Activated naive CD4-positive, alpha-beta T cell treated with anti-CD3 and anti-CD28 coated beads for 36 hours (primary cell): ENCODE measurements around the gene C1QTNF1. TPM values are rescaled to one million over a fixed set of nuclear protein-coding genes. Genes with fewer than 3 reads are reported as not detected.
"Not testable (repeated sequence)": the region's sequence is repeated elsewhere in the genome, so short reads cannot be mapped to it uniquely, and the experiment has no call there.

Source experiments
- CTCF ChIA-PET: fragments of 350-600 bp; sonication (Branson Sonifier 250); formaldehyde crosslinking; loops from one replicate; lab custom pipeline; 2021; ENCODE audit warnings: antibody characterized with exemption; lab: Charles Lee
- DNase-seq: peaks from one replicate; pipeline ENCODE4 v3.0.0-alpha.2; 2020
- H3K27ac Mint-ChIP-seq: one replicate; pipeline ENCODE4 v1.8.0; 2021; ENCODE audit warnings: mild to moderate bottlenecking, mixed read lengths
- H3K27me3 Mint-ChIP-seq: one replicate; pipeline ENCODE4 v1.8.0; 2021; ENCODE audit warnings: low read depth, mixed read lengths
- H3K36me3 Mint-ChIP-seq: one replicate; pipeline ENCODE4 v1.8.0; 2021; ENCODE audit warnings: low read depth, mixed read lengths
- H3K4me1 Mint-ChIP-seq: one replicate; pipeline ENCODE4 v1.8.0; 2021; ENCODE audit warnings: low read depth, mixed read lengths
- H3K4me3 Mint-ChIP-seq: one replicate; pipeline ENCODE4 v1.8.0; 2021; ENCODE audit warnings: mild to moderate bottlenecking, moderate library complexity, mixed read lengths
- H3K9me3 Mint-ChIP-seq: one replicate; pipeline ENCODE4 v1.8.0; 2021; ENCODE audit warnings: mixed read lengths
- intact Hi-C: fragments of 100-400 bp; cut with micrococcal nuclease; formaldehyde crosslinking; loops from one replicate; pipeline ENCODE4 v1.15.1; 2023
- total RNA-seq, 2 experiments: library from RNA; stranded (reverse); gene quantifications; one replicate each; pipeline ENCODE4 v1.2.3, GENCODE V29; 2021

The C1QTNF1 gene
- total RNA-seq, 2 experiments from 2014 or later = 0.14 to 0.32 TPM

- CTCF ChIA-PET = interaction anchor here (0.6 to 1.7 kb wide), 10 partner anchors 9 to 336 kb away, joined by 3 to 9 read pairs (median 3); partner anchors contain the start of gene ENGASE
- no peaks in the 10 kb centered on the region for H3K9me3 Mint-ChIP-seq
- intact Hi-C loops = loop anchor here (1.0 kb wide), 1 partner anchor 328 kb away; no protein-coding TSS in a partner anchor
- H3K27ac Mint-ChIP-seq = no peak overlapping the region
- peak; percentile 80 for DNase-seq
- no peak overlapping the region for H3K4me3 Mint-ChIP-seq
- no peaks in the 10 kb centered on the region for H3K36me3 Mint-ChIP-seq
- H3K4me1 Mint-ChIP-seq = peaks cover 3% of the 10 kb centered on the region
- no peaks in the 10 kb centered on the region for H3K27me3 Mint-ChIP-seq
Observed at GRCh38 chr17:79065105-79065670, 41.2 kb downstream of the C1QTNF1 start.

GRCh38 chr17:79066963-79067362 lies 43.0 kb downstream of the C1QTNF1 start:
- CTCF ChIA-PET = interaction anchor here (0.6 to 1.7 kb wide), 3 partner anchors 22 to 326 kb away, joined by 3 read pairs; no protein-coding TSS in a partner anchor
- no peak for DNase-seq
- H3K9me3 Mint-ChIP-seq = no peaks in the 10 kb centered on the region
- no peaks in the 10 kb centered on the region for H3K36me3 Mint-ChIP-seq
- H3K4me1 Mint-ChIP-seq = peaks cover 3% of the 10 kb centered on the region
- H3K27me3 Mint-ChIP-seq = no peaks in the 10 kb centered on the region
- H3K27ac Mint-ChIP-seq = no peak overlapping the region
- intact Hi-C loops = no loop called here
- H3K4me3 Mint-ChIP-seq = no peak overlapping the region

- DNase-seq = no peak
- CTCF ChIA-PET = interaction anchor here (0.7 to 1.5 kb wide), 2 partner anchors 8 to 14 kb away, joined by 3 read pairs; no protein-coding TSS in a partner anchor
- H3K27me3 Mint-ChIP-seq = no peaks in the 10 kb centered on the region
- no peak overlapping the region for H3K4me3 Mint-ChIP-seq
- H3K27ac Mint-ChIP-seq = no peak overlapping the region
- no peaks in the 10 kb centered on the region for H3K36me3 Mint-ChIP-seq
- H3K4me1 Mint-ChIP-seq = peaks cover 8% of the 10 kb centered on the region
- intact Hi-C loops = no loop called here
- no peaks in the 10 kb centered on the region for H3K9me3 Mint-ChIP-seq
Observed at GRCh38 chr17:79070266-79070880, 46.4 kb downstream of the C1QTNF1 start.

- Mint-ChIP-seq H3K27ac (no peak overlapping the region), H3K9me3 (no peaks in the 10 kb centered on the region), H3K4me1 (peaks cover 17% of the 10 kb centered on the region), H3K4me3 (no peak overlapping the region), H3K36me3 (no peaks in the 10 kb centered on the region), H3K27me3 (no peaks in the 10 kb centered on the region)
- CTCF ChIA-PET = interaction anchor here (0.7 to 1.5 kb wide), 5 partner anchors 10 to 318 kb away, joined by 3 to 4 read pairs (median 3); no protein-coding TSS in a partner anchor
- no peak for DNase-seq
- intact Hi-C loops = no loop called here
Observed at GRCh38 chr17:79071161-79071740, 47.3 kb downstream of the C1QTNF1 start.

GRCh38 chr17:79072544-79072943 lies 48.6 kb downstream of the C1QTNF1 start:
- no peaks in the 10 kb centered on the region for H3K9me3 Mint-ChIP-seq
- peaks cover 19% of the 10 kb centered on the region for H3K4me1 Mint-ChIP-seq
- DNase-seq = no peak
- no peaks in the 10 kb centered on the region for H3K27me3 Mint-ChIP-seq
- H3K4me3 Mint-ChIP-seq = no peak overlapping the region
- no peak overlapping the region for H3K27ac Mint-ChIP-seq
- intact Hi-C loops = no loop called here
- CTCF ChIA-PET = interaction anchor here (1.3 to 1.5 kb wide), 2 partner anchors 10 to 27 kb away, joined by 4 to 5 read pairs; no protein-coding TSS in a partner anchor
- no peaks in the 10 kb centered on the region for H3K36me3 Mint-ChIP-seq

- CTCF ChIA-PET = interaction anchor here (0.9 to 1.8 kb wide), 5 partner anchors 8 to 28 kb away, joined by 4 to 7 read pairs (median 5); no protein-coding TSS in a partner anchor
- H3K27ac Mint-ChIP-seq = no peak overlapping the region
- DNase-seq = no peak
- H3K4me3 Mint-ChIP-seq = no peak overlapping the region
- H3K27me3 Mint-ChIP-seq = no peaks in the 10 kb centered on the region
- no peaks in the 10 kb centered on the region for H3K36me3 Mint-ChIP-seq
- intact Hi-C loops = no loop called here
- H3K9me3 Mint-ChIP-seq = no peaks in the 10 kb centered on the region
- H3K4me1 Mint-ChIP-seq = peaks cover 19% of the 10 kb centered on the region
Observed at GRCh38 chr17:79073016-79073705, 49.2 kb downstream of the C1QTNF1 start.

- DNase-seq = no peak
- Mint-ChIP-seq H3K4me3 (no peak overlapping the region), H3K27ac (no peak overlapping the region), H3K36me3 (no peaks in the 10 kb centered on the region), H3K9me3 (no peaks in the 10 kb centered on the region), H3K27me3 (no peaks in the 10 kb centered on the region), H3K4me1 (peaks cover 19% of the 10 kb centered on the region)
- CTCF ChIA-PET = interaction anchor here (0.6 to 1.8 kb wide), 5 partner anchors 8 to 275 kb away, joined by 4 to 7 read pairs (median 5); no protein-coding TSS in a partner anchor
- intact Hi-C loops = no loop called here
Observed at GRCh38 chr17:79073706-79074088, 49.7 kb downstream of the C1QTNF1 start.

- H3K36me3 Mint-ChIP-seq, H3K27me3 Mint-ChIP-seq, H3K27ac Mint-ChIP-seq, DNase-seq, intact Hi-C loops, H3K9me3 Mint-ChIP-seq: not testable (repeated sequence)
- Mint-ChIP-seq H3K4me3 (peak overlapping the region; percentile 68), H3K4me1 (peaks cover 19% of the 10 kb centered on the region)
- CTCF ChIA-PET = interaction anchor here (0.6 to 1.8 kb wide), 4 partner anchors 9 to 274 kb away, joined by 4 to 7 read pairs (median 5); no protein-coding TSS in a partner anchor
Observed at GRCh38 chr17:79074121-79074648, 50.2 kb downstream of the C1QTNF1 start.

GRCh38 chr17:79074649-79075445 lies 50.9 kb downstream of the C1QTNF1 start, which contains the start of gene ENGASE:
ENGASE (plus strand) TSS chr17:79074824; CDS start chr17:79074945, 121 bp downstream.
- peak within 1 kb of the TSS; percentile 76 for H3K27ac Mint-ChIP-seq
- DNase-seq = peak; percentile 90
- intact Hi-C loops = no loop called here
- CTCF ChIA-PET = interaction anchor here (1.3 to 1.8 kb wide), 3 partner anchors 8 to 13 kb away, joined by 4 to 7 read pairs (median 5); no protein-coding TSS in a partner anchor
- no peaks in the 10 kb centered on the region for H3K9me3 Mint-ChIP-seq
- H3K4me3 Mint-ChIP-seq = peak within 1 kb of the TSS; percentile 88
- peaks cover 3% of the 10 kb centered on the region for H3K36me3 Mint-ChIP-seq
- no peaks in the 10 kb centered on the region for H3K27me3 Mint-ChIP-seq
- H3K4me1 Mint-ChIP-seq = peaks cover 19% of the 10 kb centered on the region

- Mint-ChIP-seq H3K27ac (peak overlapping the region; percentile 76), H3K27me3 (no peaks in the 10 kb centered on the region), H3K36me3 (peaks cover 8% of the 10 kb centered on the region), H3K4me1 (peaks cover 19% of the 10 kb centered on the region), H3K9me3 (no peaks in the 10 kb centered on the region), H3K4me3 (peak overlapping the region; percentile 88)
- peak; percentile 30 for DNase-seq
- intact Hi-C loops = no loop called here
- CTCF ChIA-PET = no interaction called here
Observed at GRCh38 chr17:79075446-79075750, 51.4 kb downstream of the C1QTNF1 start.

GRCh38 chr17:79075861-79076406 lies 52.0 kb downstream of the C1QTNF1 start:
- intact Hi-C loops = no loop called here
- no peak for DNase-seq
- Mint-ChIP-seq H3K4me1 (peaks cover 19% of the 10 kb centered on the region), H3K4me3 (peak overlapping the region; percentile 88), H3K27ac (peak overlapping the region; percentile 76), H3K36me3 (peaks cover 10% of the 10 kb centered on the region), H3K9me3 (no peaks in the 10 kb centered on the region), H3K27me3 (no peaks in the 10 kb centered on the region)
- CTCF ChIA-PET = no interaction called here
